Esophagus squamous epithelium (tissue), 5 donors: Measurements from ENCODE around the gene GRK5. TPM values are rescaled to one million over a fixed set of nuclear protein-coding genes. Genes with fewer than 3 reads are reported as not detected.
"Not testable (repeated sequence)": the region's sequence is repeated elsewhere in the genome, so short reads cannot be mapped to it uniquely, and the experiment has no call there.

Experiments used
- DNase-seq: peaks from one replicate; lab custom pipeline; 2025; lab: John Stamatoyannopoulos, UW
- H3K27ac ChIP-seq, 4 donors: fragments of 200-600 bp; sonication (generic); one replicate each; pipeline ENCODE4 v1.5.1; 2016 to 2019; ENCODE audit warnings: mild to moderate bottlenecking in 1 of 4
- H3K27me3 ChIP-seq, 4 donors: fragments of 200-600 bp; sonication (generic); 1 replicate in 3 of 4; 2 replicates in 1 of 4; pipeline versions ENCODE4 v1.5.1 to v1.6.0; 2017 to 2021; ENCODE audit warnings: antibody characterized with exemption in 1 of 4
- H3K36me3 ChIP-seq, 3 donors: fragments of 200-600 bp; sonication (generic); one replicate each; pipeline ENCODE4 v1.5.1; 2016 to 2019
- H3K4me1 ChIP-seq, 3 donors: fragments of 200-600 bp; sonication (generic); one replicate each; pipeline ENCODE4 v1.5.1; 2017 to 2019
- H3K4me3 ChIP-seq, 4 donors: fragments of 200-600 bp; sonication (generic); 1 replicate in 3 of 4; 2 replicates in 1 of 4; pipeline ENCODE4 v1.5.1; 2016 to 2019; ENCODE audit warnings: mild to moderate bottlenecking in 2 of 4, moderate library complexity in 1 of 4
- H3K9me3 ChIP-seq, 3 donors: fragments of 200-600 bp; sonication (generic); one replicate each; pipeline ENCODE4 v1.5.1; 2016 to 2019
- POLR2A ChIP-seq, 4 donors: fragments of 450-650 bp; IDR thresholded peaks; one replicate each; pipeline ENCODE4 v1.6.1; 2017; ENCODE audit warnings: antibody characterized with exemption in 4 of 4, mild to moderate bottlenecking in 4 of 4, moderate library complexity in 3 of 4
- WGBS, 2 donors: methylation state at CpG; one replicate each; pipeline ENCODE4 v1.1.5; 2018; 5-methylcytosine and 5-hydroxymethylcytosine counted together
- intact Hi-C: fragments of 100-400 bp; cut with DNase I; formaldehyde crosslinking; loops from one replicate; pipeline ENCODE4 v1.15.0; 2022
- total RNA-seq, 4 donors: library from RNA; depleted of rRNA; stranded (reverse); fragments of >200 nt; gene quantifications; one replicate each; pipeline ENCODE4 v1.1.0, GENCODE V29; 2016
- TF ChIP-seq, protein P1 (sequence below), 6 experiments: fragments of 450-650 bp in 4 of 6; fragments of 200-600 bp in 2 of 6; sonication (generic) in 2 of 6; IDR thresholded peaks; one replicate each; pipeline ENCODE4 v1.5.1; 2016 to 2019; ENCODE audit warnings: antibody characterized with exemption in 6 of 6, mild to moderate bottlenecking in 4 of 6, moderate library complexity in 4 of 6
- donor health status: DM: yes; HTN: yes; CAD: no.

The GRK5 gene
- total RNA-seq, 4 donors from 2014 or later = 2.4 to 18.9 (median 6.3) TPM

DNA sequence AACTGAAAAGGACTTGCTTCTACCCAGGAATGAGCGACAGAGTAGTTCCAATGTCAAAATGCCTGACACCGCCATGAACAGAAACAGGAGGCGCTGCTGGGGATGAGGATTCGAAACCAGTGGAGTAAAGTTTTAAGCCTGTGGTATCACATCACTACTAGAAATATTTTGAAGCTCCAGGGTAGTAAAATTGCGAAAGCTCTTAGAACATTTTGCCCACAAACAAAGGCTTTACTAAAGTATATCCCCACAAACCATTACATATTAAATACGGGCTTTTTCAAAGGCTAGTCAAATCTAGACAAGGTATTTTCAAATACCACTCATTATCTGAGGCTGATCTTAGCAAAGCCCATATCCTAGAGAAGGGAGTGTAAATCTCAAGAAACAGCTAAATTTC lies 31.2 kb upstream of the GRK5 start:
- no peak overlapping the region for H3K4me3 ChIP-seq
- no peaks in the 10 kb centered on the region for H3K27me3 ChIP-seq
- H3K9me3 ChIP-seq = no peaks in the 10 kb centered on the region

DNA sequence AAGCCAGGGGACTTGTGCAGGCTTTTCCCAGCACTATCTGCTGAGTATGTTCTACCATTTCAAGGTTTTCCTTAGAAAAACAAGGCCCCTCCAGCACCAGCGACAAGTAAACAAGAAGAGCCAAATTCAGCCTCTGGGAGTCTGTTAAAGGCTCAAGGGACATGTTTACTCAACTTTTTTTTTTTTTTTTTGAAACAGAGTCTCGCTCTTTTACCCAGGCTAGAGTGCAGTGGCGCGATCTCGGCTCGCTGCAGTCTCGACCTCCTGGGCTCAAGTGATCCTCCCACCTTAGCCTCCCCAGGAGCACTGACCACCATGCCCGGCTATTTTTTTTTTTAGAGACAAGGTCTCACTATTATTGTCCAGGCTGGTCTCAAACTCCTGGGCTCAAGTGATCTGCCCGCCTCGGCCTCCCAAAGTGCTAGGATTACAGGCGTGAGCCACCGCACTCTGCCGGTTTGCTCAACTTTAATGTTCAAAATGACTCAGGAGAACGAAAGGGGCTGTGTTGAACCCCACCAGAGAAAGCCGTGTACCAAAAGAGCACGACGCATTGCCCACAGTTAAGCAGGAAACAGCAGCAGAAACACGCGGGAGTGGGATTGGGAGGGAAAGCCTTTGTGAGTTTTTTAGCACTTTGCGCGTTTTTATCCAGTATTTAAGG lies 29.5 kb upstream of the GRK5 start:
- peaks cover 0 to 40% (median 0%) of the 10 kb centered on the region in 3 donors for H3K36me3 ChIP-seq
- no peak for DNase-seq
- intact Hi-C loops = loop anchor here (10.0 kb wide), 1 partner anchor 133 kb away; no protein-coding TSS in a partner anchor
- peaks cover 0 to 42% (median 15%) of the 10 kb centered on the region in 3 donors for H3K4me1 ChIP-seq
- peak overlapping the region; percentile 64 to 89 (median 72) for H3K4me3 ChIP-seq
- 15 to 18% methylated on average over 15 to 21 of the region's 21 CpGs for WGBS, 2 donors
- no peaks in the 10 kb centered on the region for H3K27me3 ChIP-seq
- H3K27ac ChIP-seq = peak overlapping the region; percentile 89 to 96 (median 90)
- no peaks in the 10 kb centered on the region for H3K9me3 ChIP-seq
- TF ChIP-seq POLR2A (IDR thresholded peaks at IDR 0.05) = no peak
- TF ChIP-seq, protein P1, sequence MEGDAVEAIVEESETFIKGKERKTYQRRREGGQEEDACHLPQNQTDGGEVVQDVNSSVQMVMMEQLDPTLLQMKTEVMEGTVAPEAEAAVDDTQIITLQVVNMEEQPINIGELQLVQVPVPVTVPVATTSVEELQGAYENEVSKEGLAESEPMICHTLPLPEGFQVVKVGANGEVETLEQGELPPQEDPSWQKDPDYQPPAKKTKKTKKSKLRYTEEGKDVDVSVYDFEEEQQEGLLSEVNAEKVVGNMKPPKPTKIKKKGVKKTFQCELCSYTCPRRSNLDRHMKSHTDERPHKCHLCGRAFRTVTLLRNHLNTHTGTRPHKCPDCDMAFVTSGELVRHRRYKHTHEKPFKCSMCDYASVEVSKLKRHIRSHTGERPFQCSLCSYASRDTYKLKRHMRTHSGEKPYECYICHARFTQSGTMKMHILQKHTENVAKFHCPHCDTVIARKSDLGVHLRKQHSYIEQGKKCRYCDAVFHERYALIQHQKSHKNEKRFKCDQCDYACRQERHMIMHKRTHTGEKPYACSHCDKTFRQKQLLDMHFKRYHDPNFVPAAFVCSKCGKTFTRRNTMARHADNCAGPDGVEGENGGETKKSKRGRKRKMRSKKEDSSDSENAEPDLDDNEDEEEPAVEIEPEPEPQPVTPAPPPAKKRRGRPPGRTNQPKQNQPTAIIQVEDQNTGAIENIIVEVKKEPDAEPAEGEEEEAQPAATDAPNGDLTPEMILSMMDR (IDR thresholded peaks at IDR 0.05) = no peak

More for the DNA sequence above, 31.2 kb upstream of the GRK5 start:
- Histone ChIP-seq H3K4me1 (peaks cover 0 to 42% (median 15%) of the 10 kb centered on the region in 3 donors), H3K27ac (peak overlapping the region; percentile 11 to 90 (median 67)), H3K36me3 (peaks cover 11 to 57% (median 13%) of the 10 kb centered on the region in 3 donors)
- TF ChIP-seq POLR2A (IDR thresholded peaks at IDR 0.05) = no peak
- TF ChIP-seq, protein P1 (IDR thresholded peaks at IDR 0.05) = no peak
- 70 to 83% methylated on average over 6 of the region's 6 CpGs for WGBS, 2 donors
- no peak for DNase-seq
- intact Hi-C loops = loop anchor here (10.0 kb wide), 1 partner anchor 131 kb away; no protein-coding TSS in a partner anchor

DNA sequence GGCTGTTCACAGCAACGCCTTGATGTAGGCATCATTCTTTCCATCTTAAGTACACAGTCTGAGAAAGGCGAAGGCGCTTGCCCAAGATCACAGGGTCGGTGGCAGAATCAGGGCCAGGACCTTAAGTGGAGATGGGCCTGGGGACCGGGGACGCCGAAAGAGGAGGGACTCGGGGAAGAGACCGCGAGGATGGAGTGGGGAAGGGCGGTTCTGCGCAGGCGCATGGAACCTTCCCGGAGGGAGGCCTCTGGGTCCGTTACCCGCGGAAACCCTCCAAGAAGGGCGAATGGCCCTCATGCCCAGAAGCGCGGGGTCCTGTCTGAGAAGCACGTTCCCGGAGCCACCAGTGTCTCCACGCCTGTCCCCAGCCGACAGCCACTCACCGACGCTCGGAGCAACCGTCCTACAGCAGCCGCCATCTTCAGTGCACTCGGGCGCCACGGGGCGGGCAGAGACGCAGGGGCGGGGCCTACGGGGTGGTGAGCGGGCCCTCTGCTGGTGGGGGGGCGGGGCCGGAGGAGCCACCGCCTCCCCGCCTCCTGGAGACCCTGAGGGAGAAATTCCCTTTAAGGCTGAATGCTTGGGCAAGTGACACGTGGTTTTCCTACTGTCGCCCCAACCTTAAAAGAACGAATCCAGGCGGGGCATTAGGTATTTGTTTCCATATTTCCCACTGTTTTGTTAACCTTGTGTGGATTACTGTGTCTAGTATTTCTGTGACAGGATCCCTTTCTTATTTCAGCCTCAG lies 28.8 kb upstream of the GRK5 start, which contains the start of gene PRDX3:
TSS of gene PRDX3 (minus strand) at position 441 of the 748 bp plus-strand sequence. CDS start at position 419, 22 bp downstream.
- H3K36me3 ChIP-seq = peaks cover 0 to 33% (median 0%) of the 10 kb centered on the region in 3 donors
- H3K4me1 ChIP-seq = peaks cover 0 to 42% (median 15%) of the 10 kb centered on the region in 3 donors
- no peaks in the 10 kb centered on the region for H3K27me3 ChIP-seq
- TF ChIP-seq, protein P1 (IDR thresholded peaks at IDR 0.05) = peak in 2 of 6 experiments; percentile 20 to 21
- TF ChIP-seq POLR2A (IDR thresholded peaks at IDR 0.05) = peak in 1 of 4 donors; percentile 79
- H3K9me3 ChIP-seq = no peaks in the 10 kb centered on the region
- peak within 1 kb of the TSS; percentile 89 to 96 (median 90) for H3K27ac ChIP-seq
- H3K4me3 ChIP-seq = peak within 1 kb of the TSS; percentile 64 to 89 (median 72)
- DNase-seq = peak; percentile 27
- intact Hi-C loops = loop anchor here (10.0 kb wide), 1 partner anchor 134 kb away; no protein-coding TSS in a partner anchor
- 0 to 1% methylated on average over 20 to 27 of the region's 45 CpGs for WGBS, 2 donors

DNA sequence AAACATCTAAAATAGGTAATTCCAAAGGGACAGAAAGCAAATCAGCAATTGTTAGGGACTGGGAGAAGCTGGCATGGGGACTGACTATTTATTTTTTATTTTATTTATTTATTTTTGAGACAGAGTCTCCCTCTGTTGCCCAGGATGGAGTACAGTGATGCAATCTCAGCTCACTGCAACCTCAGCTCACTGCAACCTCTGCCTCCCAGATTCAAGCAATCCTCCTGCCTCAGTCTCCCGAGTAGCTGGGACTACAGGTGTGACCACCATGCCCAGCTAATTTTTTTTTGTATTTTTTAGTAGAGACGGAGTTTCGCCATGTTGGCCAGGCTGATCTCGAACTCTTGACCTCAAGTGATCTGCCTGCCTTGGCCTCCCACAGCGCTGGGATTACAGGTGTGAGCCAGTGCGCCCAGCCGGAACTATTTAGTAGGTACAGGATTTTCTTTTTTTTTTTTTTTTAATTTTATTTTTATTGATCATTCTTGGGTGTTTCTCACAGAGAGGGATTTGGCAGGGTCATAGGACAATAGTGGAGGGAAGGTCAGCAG lies 26.4 kb upstream of the GRK5 start:
- Histone ChIP-seq H3K4me1 (peaks cover 0 to 33% (median 15%) of the 10 kb centered on the region in 3 donors), H3K36me3 (peaks cover 0 to 10% (median 0%) of the 10 kb centered on the region in 3 donors)
- H3K27ac ChIP-seq, DNase-seq, intact Hi-C loops, H3K9me3 ChIP-seq, H3K4me3 ChIP-seq, H3K27me3 ChIP-seq: not testable (repeated sequence)
- WGBS, 2 donors = 94 to 96% methylated on average over 7 of the region's 7 CpGs

DNA sequence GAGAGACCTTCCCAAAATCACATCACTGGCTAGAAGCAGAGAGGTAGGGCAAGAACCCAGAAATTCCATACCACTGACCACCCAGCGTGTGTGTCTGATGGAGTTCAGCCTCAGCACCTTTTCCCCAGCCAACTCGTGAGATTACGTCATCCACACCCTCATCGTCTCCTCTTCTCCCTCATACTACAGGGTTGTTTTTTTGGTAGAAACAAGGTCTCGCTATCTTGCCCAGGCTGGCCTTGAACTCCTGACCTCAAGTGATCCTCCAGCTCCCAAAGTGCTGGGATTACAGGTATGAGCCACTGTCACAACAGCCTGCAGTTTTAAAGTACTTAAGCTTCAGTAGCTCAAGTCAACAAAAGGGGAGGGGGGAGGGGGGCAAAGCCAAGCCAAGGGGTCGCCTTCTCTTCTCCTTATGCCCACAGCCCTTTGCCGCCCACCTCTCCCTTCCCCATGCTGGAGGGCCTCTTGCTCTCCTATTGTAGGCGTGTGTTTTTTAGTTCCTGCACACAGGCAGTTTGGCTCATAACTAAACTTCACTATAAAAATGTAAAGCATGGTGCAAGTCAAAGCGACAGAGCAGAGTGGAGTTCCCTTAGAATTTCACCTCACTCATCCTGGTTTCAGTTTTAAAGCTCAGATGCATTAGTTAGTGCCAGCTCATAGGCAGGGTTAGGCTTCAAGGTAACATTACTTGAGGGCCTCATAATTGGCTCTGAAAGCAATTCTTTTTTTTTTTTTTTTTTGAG lies 23.5 kb upstream of the GRK5 start:
- H3K4me3 ChIP-seq = no peak overlapping the region
- no peaks in the 10 kb centered on the region for H3K36me3 ChIP-seq
- TF ChIP-seq, protein P1 (IDR thresholded peaks at IDR 0.05) = no peak
- no peak for TF ChIP-seq POLR2A (IDR thresholded peaks at IDR 0.05)
- no peaks in the 10 kb centered on the region for H3K27me3 ChIP-seq
- no peak overlapping the region for H3K27ac ChIP-seq
- WGBS, 2 donors = 59% methylated on average over 8 of the region's 9 CpGs
- H3K9me3 ChIP-seq = no peaks in the 10 kb centered on the region
- DNase-seq = no peak
- intact Hi-C loops = no loop called here
- H3K4me1 ChIP-seq = peaks cover 0 to 8% (median 0%) of the 10 kb centered on the region in 3 donors
